Parathyroid adenoma (tissue), 2 donors: ENCODE measurements around the gene CCDC80.

Source experiments
- H2AFZ ChIP-seq: fragments of 300-600 bp; sonication (generic); one replicate; pipeline ENCODE4 v1.7.0; 2017; ENCODE audit warnings: antibody characterized with exemption, mild to moderate bottlenecking
- H3K27ac ChIP-seq: fragments of 300-600 bp; sonication (generic); one replicate; pipeline ENCODE4 v1.7.0; 2017
- H3K27me3 ChIP-seq: fragments of 300-600 bp; sonication (generic); one replicate; pipeline ENCODE4 v1.7.0; 2017; ENCODE audit warnings: low read length; ENCODE audit not compliant: control insufficient read depth, insufficient read depth
- H3K36me3 ChIP-seq: fragments of 300-600 bp; sonication (generic); one replicate; pipeline ENCODE4 v1.7.0; 2017; ENCODE audit warnings: low read length; ENCODE audit not compliant: control insufficient read depth, insufficient read depth
- H3K4me1 ChIP-seq: fragments of 300-600 bp; sonication (generic); one replicate; pipeline ENCODE4 v1.7.0; 2017; ENCODE audit warnings: control low read depth
- H3K4me2 ChIP-seq: fragments of 300-600 bp; sonication (generic); one replicate; pipeline ENCODE4 v1.7.0; 2017; ENCODE audit warnings: low read length
- H3K4me3 ChIP-seq: fragments of 300-600 bp; sonication (generic); one replicate; pipeline ENCODE4 v1.7.0; 2017; ENCODE audit warnings: low read depth, low read length
- H3K79me2 ChIP-seq: fragments of 300-600 bp; sonication (generic); one replicate; pipeline ENCODE4 v1.7.0; 2017; ENCODE audit warnings: control low read depth
- H3K9ac ChIP-seq: fragments of 300-600 bp; sonication (generic); one replicate; pipeline ENCODE4 v1.7.0; 2017; ENCODE audit warnings: mild to moderate bottlenecking
- H3K9me3 ChIP-seq: fragments of 300-600 bp; sonication (generic); one replicate; pipeline ENCODE4 v1.7.0; 2017; ENCODE audit warnings: low read length; ENCODE audit not compliant: control insufficient read depth
- TF ChIP-seq, protein P1 (sequence below): fragments of 300-600 bp; sonication (generic); IDR thresholded peaks from one replicate; pipeline ENCODE4 v1.7.0; 2017; ENCODE audit warnings: antibody characterized with exemption, mild to moderate bottlenecking
- donor health status: primary hyperparathyroidism.

Gene CCDC80

DNA sequence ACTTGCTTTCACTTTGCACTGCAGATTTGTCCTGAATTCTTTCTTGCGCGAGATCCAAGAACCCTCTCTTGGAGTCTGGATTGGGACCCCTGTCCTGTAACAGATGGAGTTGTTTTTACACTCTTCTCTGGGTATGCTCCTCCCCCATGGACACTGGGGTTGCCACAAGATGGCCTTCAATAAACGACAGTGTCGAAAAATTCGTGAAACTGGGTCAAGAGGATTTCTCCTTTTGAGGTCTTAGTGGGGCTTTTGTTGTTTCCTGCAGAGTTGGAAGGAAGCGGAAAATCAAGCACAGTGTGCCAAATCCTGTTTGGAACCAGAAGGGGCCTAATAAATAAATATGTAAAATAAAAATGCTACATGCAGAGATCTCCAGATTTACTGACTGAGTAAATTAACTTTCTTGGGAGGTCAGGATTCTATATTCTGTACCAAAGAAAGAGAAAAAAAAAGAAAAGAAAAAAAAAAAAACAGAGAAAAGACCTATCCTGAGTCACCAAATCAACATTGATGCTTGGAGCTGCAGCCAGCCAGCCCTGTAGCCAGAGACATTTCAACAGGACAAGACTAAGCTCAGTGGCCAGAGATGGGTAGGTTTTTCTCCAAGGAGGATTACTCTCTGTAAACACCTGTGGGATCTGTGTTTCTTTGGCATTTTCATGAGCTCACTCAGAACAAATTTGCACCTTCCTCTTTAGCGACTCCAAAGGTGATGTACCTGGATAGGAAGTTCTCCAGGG is 24.8 kb downstream of the CCDC80 start:
- no peak overlapping the region for H3K27ac ChIP-seq
- H3K27me3 ChIP-seq, result no peaks in the 10 kb centered on the region
- no peaks in the 10 kb centered on the region for H3K79me2 ChIP-seq
- H3K9ac ChIP-seq, result no peak overlapping the region
- no peaks in the 10 kb centered on the region for H3K36me3 ChIP-seq
- H3K9me3 ChIP-seq, result no peaks in the 10 kb centered on the region
- TF ChIP-seq, protein P1, sequence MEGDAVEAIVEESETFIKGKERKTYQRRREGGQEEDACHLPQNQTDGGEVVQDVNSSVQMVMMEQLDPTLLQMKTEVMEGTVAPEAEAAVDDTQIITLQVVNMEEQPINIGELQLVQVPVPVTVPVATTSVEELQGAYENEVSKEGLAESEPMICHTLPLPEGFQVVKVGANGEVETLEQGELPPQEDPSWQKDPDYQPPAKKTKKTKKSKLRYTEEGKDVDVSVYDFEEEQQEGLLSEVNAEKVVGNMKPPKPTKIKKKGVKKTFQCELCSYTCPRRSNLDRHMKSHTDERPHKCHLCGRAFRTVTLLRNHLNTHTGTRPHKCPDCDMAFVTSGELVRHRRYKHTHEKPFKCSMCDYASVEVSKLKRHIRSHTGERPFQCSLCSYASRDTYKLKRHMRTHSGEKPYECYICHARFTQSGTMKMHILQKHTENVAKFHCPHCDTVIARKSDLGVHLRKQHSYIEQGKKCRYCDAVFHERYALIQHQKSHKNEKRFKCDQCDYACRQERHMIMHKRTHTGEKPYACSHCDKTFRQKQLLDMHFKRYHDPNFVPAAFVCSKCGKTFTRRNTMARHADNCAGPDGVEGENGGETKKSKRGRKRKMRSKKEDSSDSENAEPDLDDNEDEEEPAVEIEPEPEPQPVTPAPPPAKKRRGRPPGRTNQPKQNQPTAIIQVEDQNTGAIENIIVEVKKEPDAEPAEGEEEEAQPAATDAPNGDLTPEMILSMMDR, result no peak
- H3K4me1 ChIP-seq, result no peaks in the 10 kb centered on the region
- H2AFZ ChIP-seq, result no peak overlapping the region
- no peak overlapping the region for H3K4me2 ChIP-seq
- no peak overlapping the region for H3K4me3 ChIP-seq

DNA sequence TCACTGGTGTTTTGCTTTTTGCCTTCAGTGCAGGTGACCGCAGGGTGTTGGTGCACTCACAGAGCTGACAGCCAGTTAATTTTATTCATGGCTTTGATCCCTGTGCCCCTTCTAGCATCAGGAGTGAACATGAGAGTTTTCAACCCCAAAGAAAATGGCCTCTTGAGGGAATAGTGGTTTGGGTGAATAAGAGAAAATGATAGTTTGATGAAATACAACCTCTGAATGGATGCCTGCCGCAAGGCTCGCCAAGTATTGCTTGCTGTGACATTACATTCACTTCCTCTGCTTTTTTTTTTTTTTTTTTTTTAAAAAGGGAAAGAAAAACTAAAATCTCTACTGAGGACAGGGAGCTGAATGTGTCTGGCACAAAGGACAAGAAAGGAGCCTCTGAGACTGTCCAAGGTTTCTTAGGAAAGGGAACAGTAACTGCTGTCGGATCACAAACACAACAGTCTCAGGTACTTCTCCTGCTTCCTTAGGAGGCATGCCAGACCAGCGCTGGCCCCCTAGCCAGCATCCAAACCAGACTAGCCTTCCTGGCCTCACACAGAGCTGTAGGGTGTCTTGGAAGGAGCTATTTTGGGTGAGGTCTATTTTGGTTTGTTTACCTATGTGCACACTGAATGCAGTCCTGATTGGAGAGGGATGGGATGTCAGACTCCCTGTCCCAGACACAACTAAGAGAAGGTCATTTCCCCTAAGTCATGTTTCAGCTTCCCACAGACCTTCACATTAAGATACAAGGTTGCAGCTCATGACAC is 29.0 kb downstream of the CCDC80 start:
- Histone ChIP-seq H3K79me2 (no peaks in the 10 kb centered on the region), H3K36me3 (no peaks in the 10 kb centered on the region), H3K4me2 (no peak overlapping the region), H3K4me1 (no peaks in the 10 kb centered on the region), H3K4me3 (no peak overlapping the region), H3K27ac (no peak overlapping the region), H3K9me3 (no peaks in the 10 kb centered on the region), H3K9ac (no peak overlapping the region), H2AFZ (no peak overlapping the region), H3K27me3 (no peaks in the 10 kb centered on the region)
- TF ChIP-seq, protein P1, result no peak

DNA sequence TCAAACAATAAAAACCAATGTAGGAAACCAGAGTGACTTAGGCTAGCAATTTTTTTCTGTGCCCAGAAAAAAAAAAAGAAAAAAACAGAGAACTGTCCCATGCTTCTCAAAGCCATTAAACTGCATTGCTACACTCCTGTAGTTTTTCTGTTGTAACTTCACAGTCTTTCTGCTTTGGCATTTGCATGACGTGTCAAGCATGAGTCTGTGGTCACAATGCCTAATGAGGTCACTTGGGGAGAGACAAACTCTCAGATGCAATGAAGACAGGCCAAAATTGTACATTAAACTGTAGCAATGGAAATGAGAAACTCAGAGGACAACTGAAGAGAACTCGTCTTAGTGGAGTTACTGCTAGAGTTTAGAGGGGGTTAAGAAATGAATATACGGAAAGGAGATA is 30.8 kb downstream of the CCDC80 start:
- Histone ChIP-seq H3K4me3 (no peak overlapping the region), H3K4me2 (no peak overlapping the region), H3K9ac (no peak overlapping the region), H3K79me2 (no peaks in the 10 kb centered on the region), H3K9me3 (no peaks in the 10 kb centered on the region), H3K27ac (no peak overlapping the region), H2AFZ (no peak overlapping the region), H3K36me3 (no peaks in the 10 kb centered on the region), H3K27me3 (no peaks in the 10 kb centered on the region), H3K4me1 (no peaks in the 10 kb centered on the region)
- TF ChIP-seq, protein P1, result no peak

DNA sequence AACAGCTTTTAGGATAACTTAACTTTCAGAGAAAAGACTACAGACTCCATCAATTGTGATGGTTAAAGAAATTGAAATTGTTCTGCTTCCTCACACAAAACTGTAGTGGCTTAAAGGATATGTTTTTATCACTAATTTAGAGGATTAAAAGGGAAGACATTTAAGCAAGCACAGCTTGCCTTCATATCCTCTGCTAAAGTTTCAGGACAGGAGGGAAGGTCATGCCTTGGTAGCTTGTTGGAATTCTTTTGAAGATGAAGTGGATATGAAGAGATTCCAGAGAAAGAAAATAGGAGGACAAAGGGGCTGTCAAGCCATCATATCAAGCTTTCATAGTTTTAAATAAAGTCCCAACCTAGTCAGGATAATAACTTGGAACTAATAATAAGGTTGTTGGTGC is 33.1 kb downstream of the CCDC80 start:
- no peaks in the 10 kb centered on the region for H3K4me1 ChIP-seq
- no peaks in the 10 kb centered on the region for H3K79me2 ChIP-seq
- H3K9ac ChIP-seq, result no peak overlapping the region
- no peak overlapping the region for H3K4me2 ChIP-seq
- TF ChIP-seq, protein P1, result no peak
- no peak overlapping the region for H3K4me3 ChIP-seq
- no peaks in the 10 kb centered on the region for H3K9me3 ChIP-seq
- no peak overlapping the region for H3K27ac ChIP-seq
- no peak overlapping the region for H2AFZ ChIP-seq
- H3K36me3 ChIP-seq, result no peaks in the 10 kb centered on the region
- no peaks in the 10 kb centered on the region for H3K27me3 ChIP-seq
